ENCODE data around the gene GUK1. TPM values are rescaled to one million over a fixed set of nuclear protein-coding genes. Genes with fewer than 3 reads are reported as not detected.
A peak's percentile ranks its signal among the peaks of the same experiment; 100 is the strongest.
"Not testable (repeated sequence)": the region's sequence is repeated elsewhere in the genome, so short reads cannot be mapped to it uniquely, and the experiment has no call there.

GUK1 gene
- total RNA-seq, 1 donor from 2014 or later, result 724 TPM

- DNase-seq, result no peak
Measured at GRCh38 chr1:228105270-228105995, 34.6 kb upstream of the GUK1 start.

- DNase-seq, result no peak
Measured at GRCh38 chr1:228105996-228106799, 33.9 kb upstream of the GUK1 start.

- no peak for DNase-seq
Measured at GRCh38 chr1:228106800-228107054, 33.4 kb upstream of the GUK1 start.

GRCh38 chr1:228107636-228108035 is 32.4 kb upstream of the GUK1 start:
- no peak for DNase-seq

- DNase-seq, result no peak
Measured at GRCh38 chr1:228108055-228108690, 31.9 kb upstream of the GUK1 start.

GRCh38 chr1:228108742-228109072 is 31.4 kb upstream of the GUK1 start:
- no peak for DNase-seq

GRCh38 chr1:228109073-228109961 is 30.8 kb upstream of the GUK1 start, which contains the start of gene MRPL55:
TSS of gene MRPL55 (minus strand) at chr1:228109299. CDS start at chr1:228108260, 1,039 bp downstream.
- peak; percentile 98 for DNase-seq

- peak; percentile 77 for DNase-seq
Measured at GRCh38 chr1:228109962-228110488, 30.1 kb upstream of the GUK1 start.

- DNase-seq, result no peak
Measured at GRCh38 chr1:228110556-228110955, 29.5 kb upstream of the GUK1 start.

GRCh38 chr1:228111315-228111714 is 28.8 kb upstream of the GUK1 start:
- DNase-seq, result not testable (repeated sequence)

GRCh38 chr1:228112167-228112566 is 27.9 kb upstream of the GUK1 start:
- DNase-seq, result no peak

- DNase-seq, result no peak
Measured at GRCh38 chr1:228112617-228113016, 27.5 kb upstream of the GUK1 start.

GRCh38 chr1:228114827-228115226 is 25.3 kb upstream of the GUK1 start:
- DNase-seq, result no peak

GRCh38 chr1:228117335-228117734 is 22.7 kb upstream of the GUK1 start:
- no peak for DNase-seq

- no peak for DNase-seq
Measured at GRCh38 chr1:228118040-228118439, 22.0 kb upstream of the GUK1 start.

GRCh38 chr1:228120351-228120750 is 19.7 kb upstream of the GUK1 start:
- no peak for DNase-seq

GRCh38 chr1:228120857-228121489 is 19.1 kb upstream of the GUK1 start:
- DNase-seq, result no peak

- no peak for DNase-seq
Measured at GRCh38 chr1:228122921-228123441, 17.1 kb upstream of the GUK1 start.

GRCh38 chr1:228123505-228123904 is 16.6 kb upstream of the GUK1 start:
- DNase-seq, result no peak

GRCh38 chr1:228125185-228125584 is 14.9 kb upstream of the GUK1 start:
- DNase-seq, result no peak

- no peak for DNase-seq
Measured at GRCh38 chr1:228131766-228132165, 8.3 kb upstream of the GUK1 start.

GRCh38 chr1:228134591-228134990 is 5.5 kb upstream of the GUK1 start:
- no peak for DNase-seq

Measured in dermis blood vessel endothelial cell (primary cell).